ENCODE data around the gene PDE8A. TPM values are rescaled to one million over a fixed set of nuclear protein-coding genes. Genes with fewer than 3 reads are reported as not detected.

PDE8A gene
- total RNA-seq, 1 experiment from 2014 or later, result 32.0 TPM

DNA sequence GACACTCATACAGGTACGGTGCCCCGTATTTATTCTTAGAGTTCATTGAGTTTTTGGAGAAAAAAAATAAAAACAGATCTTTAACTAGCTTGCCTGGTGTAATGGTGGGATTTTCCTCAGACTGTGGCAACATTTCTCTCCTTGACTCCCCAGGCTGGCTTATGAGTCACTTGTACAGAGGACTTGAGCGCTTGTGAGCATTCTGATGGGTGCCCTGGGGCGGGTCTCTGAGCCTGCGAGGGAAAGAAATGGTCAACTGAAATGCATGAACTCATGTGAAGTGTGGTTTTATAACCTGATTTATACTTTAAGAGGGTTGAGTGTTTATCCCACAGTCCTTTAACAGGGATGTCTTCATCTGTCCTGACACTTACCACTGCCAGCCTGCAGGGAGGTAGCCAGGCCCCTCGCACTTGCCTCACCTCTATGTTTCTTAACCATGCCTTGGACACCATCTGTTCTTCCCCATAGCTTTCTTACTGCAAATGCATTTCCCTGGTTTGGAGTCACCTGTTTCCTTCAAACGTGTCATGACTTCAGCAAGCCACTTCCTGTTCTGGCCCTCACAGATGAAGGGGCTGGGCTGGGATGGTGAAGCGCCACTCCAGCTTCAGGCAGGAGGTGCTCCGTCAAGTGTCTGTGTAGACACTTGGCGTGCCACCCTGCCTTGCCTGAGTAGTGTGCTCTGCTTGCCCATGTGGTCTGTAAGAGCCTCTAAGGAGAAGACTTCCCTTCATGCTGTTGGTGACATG lies 118.7 kb downstream of the PDE8A start:
- ChIA-PET POLR2A (no interaction called here), CTCF (no interaction called here)
- Histone ChIP-seq H3K4me1 (peaks cover 13% of the 10 kb centered on the region; the same call in 1 of the 2 replicates), H3K9me3 (no peaks in the 10 kb centered on the region), H3K27me3 (replicated peaks; ENCODE audit: control insufficient read depth, insufficient read depth, low read length) (no peaks in the 10 kb centered on the region), H3K4me3 (ENCODE audit: low read depth, low read length) (no peak overlapping the region), H3K36me3 (ENCODE audit: control insufficient read depth, insufficient read depth, low read length) (no peaks in the 10 kb centered on the region; the same call in 1 of the 2 replicates)
- Mint-ChIP-seq H3K4me1 (ENCODE audit: low read depth, unreplicated experiment) (no peaks in the 10 kb centered on the region), H3K27me3 (ENCODE audit: insufficient read depth, unreplicated experiment) (no peaks in the 10 kb centered on the region), H3K36me3 (ENCODE audit: insufficient read depth, unreplicated experiment) (no peaks in the 10 kb centered on the region), H3K27ac (ENCODE audit: unreplicated experiment) (no peak overlapping the region), H3K9me3 (ENCODE audit: unreplicated experiment) (no peaks in the 10 kb centered on the region), H3K4me3 (ENCODE audit: unreplicated experiment) (no peak overlapping the region)
- no TSS peak for BruUV-seq (replicated peaks)
- intact Hi-C loops (cut with micrococcal nuclease; ENCODE audit: unreplicated experiment), result no loop called here
- no peak for DNase-seq
- TF ChIP-seq, protein P1, sequence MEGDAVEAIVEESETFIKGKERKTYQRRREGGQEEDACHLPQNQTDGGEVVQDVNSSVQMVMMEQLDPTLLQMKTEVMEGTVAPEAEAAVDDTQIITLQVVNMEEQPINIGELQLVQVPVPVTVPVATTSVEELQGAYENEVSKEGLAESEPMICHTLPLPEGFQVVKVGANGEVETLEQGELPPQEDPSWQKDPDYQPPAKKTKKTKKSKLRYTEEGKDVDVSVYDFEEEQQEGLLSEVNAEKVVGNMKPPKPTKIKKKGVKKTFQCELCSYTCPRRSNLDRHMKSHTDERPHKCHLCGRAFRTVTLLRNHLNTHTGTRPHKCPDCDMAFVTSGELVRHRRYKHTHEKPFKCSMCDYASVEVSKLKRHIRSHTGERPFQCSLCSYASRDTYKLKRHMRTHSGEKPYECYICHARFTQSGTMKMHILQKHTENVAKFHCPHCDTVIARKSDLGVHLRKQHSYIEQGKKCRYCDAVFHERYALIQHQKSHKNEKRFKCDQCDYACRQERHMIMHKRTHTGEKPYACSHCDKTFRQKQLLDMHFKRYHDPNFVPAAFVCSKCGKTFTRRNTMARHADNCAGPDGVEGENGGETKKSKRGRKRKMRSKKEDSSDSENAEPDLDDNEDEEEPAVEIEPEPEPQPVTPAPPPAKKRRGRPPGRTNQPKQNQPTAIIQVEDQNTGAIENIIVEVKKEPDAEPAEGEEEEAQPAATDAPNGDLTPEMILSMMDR (IDR thresholded peaks at IDR 0.05; ENCODE audit: insufficient read depth in 1 of 2, low read depth in 1 of 2, low read length in 1 of 2, severe bottlenecking in 1 of 2, unreplicated experiment in 1 of 2), result no peak

DNA sequence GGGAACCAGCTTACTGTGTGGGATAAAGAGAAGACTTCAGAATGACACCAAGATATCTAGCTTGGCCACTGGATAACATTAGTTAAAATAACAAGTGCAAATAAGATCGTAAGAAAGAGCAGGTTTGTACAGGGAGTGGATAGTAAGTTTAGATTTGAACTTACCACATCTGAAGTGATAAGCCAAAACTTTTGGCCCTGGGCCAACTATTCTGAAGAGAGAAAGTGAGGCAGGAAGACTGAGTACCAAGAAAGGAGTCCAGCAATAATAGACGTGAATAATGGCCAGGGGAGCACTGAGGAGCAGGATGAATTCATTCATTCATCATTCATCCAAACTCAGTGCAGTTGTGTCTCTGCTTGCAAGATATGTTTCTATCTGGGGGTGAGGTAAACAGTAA lies 122.9 kb downstream of the PDE8A start:
- Mint-ChIP-seq H3K27ac (ENCODE audit: unreplicated experiment) (no peak overlapping the region), H3K4me3 (ENCODE audit: unreplicated experiment) (no peak overlapping the region), H3K27me3 (ENCODE audit: insufficient read depth, unreplicated experiment) (no peaks in the 10 kb centered on the region), H3K9me3 (ENCODE audit: unreplicated experiment) (no peaks in the 10 kb centered on the region), H3K4me1 (ENCODE audit: low read depth, unreplicated experiment) (no peaks in the 10 kb centered on the region), H3K36me3 (ENCODE audit: insufficient read depth, unreplicated experiment) (no peaks in the 10 kb centered on the region)
- intact Hi-C loops (cut with micrococcal nuclease; ENCODE audit: unreplicated experiment), result no loop called here
- H3K27me3 ChIP-seq (replicated peaks; ENCODE audit: control insufficient read depth, insufficient read depth, low read length), result no peaks in the 10 kb centered on the region
- H3K4me3 ChIP-seq (ENCODE audit: low read depth, low read length), result no peak overlapping the region
- H3K36me3 ChIP-seq (ENCODE audit: control insufficient read depth, insufficient read depth, low read length), result no peaks in the 10 kb centered on the region; the same call in 1 of the 2 replicates
- POLR2A ChIA-PET, result no interaction called here
- no peaks in the 10 kb centered on the region for H3K4me1 ChIP-seq
- BruUV-seq (replicated peaks), result no TSS peak
- TF ChIP-seq, protein P1 (IDR thresholded peaks at IDR 0.05; ENCODE audit: insufficient read depth in 1 of 2, low read depth in 1 of 2, low read length in 1 of 2, severe bottlenecking in 1 of 2, unreplicated experiment in 1 of 2), result no peak
- CTCF ChIA-PET, result no interaction called here
- H3K9me3 ChIP-seq, result no peaks in the 10 kb centered on the region
- no peak for DNase-seq

DNA sequence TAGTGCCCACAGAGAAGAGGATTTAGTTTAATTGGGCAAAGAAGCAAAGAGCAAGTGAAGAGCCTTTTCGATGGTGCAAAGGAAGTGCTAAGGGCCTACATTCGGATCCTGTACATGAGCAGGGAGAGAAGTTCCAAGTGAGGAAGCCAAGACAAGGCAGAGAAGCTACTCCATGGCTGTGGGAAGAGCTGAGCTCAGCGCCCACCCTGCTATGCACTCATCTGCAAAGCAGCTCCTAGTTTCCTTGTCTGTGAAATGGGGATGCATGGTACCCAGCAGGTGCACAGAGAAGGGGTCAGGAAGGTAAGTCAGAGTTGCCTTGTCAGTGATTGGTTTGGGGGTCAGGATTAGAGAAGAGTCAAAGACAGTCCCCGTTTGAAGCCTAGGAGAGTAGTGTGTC lies 126.5 kb downstream of the PDE8A start:
- CTCF ChIA-PET, result no interaction called here
- H3K36me3 ChIP-seq (ENCODE audit: control insufficient read depth, insufficient read depth, low read length), result no peaks in the 10 kb centered on the region
- H3K4me1 ChIP-seq, result no peaks in the 10 kb centered on the region
- H3K4me1 Mint-ChIP-seq (ENCODE audit: low read depth, unreplicated experiment), result no peaks in the 10 kb centered on the region
- DNase-seq, result no peak
- H3K4me3 ChIP-seq (ENCODE audit: low read depth, low read length), result no peak overlapping the region
- H3K36me3 Mint-ChIP-seq (ENCODE audit: insufficient read depth, unreplicated experiment), result no peaks in the 10 kb centered on the region
- no peak overlapping the region for H3K4me3 Mint-ChIP-seq (ENCODE audit: unreplicated experiment)
- no peaks in the 10 kb centered on the region for H3K9me3 ChIP-seq
- POLR2A ChIA-PET, result no interaction called here
- intact Hi-C loops (cut with micrococcal nuclease; ENCODE audit: unreplicated experiment), result no loop called here
- H3K27me3 ChIP-seq (replicated peaks; ENCODE audit: control insufficient read depth, insufficient read depth, low read length), result no peaks in the 10 kb centered on the region
- H3K9me3 Mint-ChIP-seq (ENCODE audit: unreplicated experiment), result no peaks in the 10 kb centered on the region
- no peaks in the 10 kb centered on the region for H3K27me3 Mint-ChIP-seq (ENCODE audit: insufficient read depth, unreplicated experiment)
- TF ChIP-seq, protein P1 (IDR thresholded peaks at IDR 0.05; ENCODE audit: insufficient read depth in 1 of 2, low read depth in 1 of 2, low read length in 1 of 2, severe bottlenecking in 1 of 2, unreplicated experiment in 1 of 2), result no peak
- no peak overlapping the region for H3K27ac Mint-ChIP-seq (ENCODE audit: unreplicated experiment)
- BruUV-seq (replicated peaks), result no TSS peak
